K562 (cell line): ENCODE results near the gene SKAP2. TPM values are rescaled to one million over a fixed set of nuclear protein-coding genes. Genes with fewer than 3 reads are reported as not detected.
A peak's percentile ranks its signal among the peaks of the same experiment; 100 is the strongest.

Source experiments
- BCL6 ChIP-seq: fragments of 250-450 bp; sonication (Bioruptor Pico); IDR thresholded peaks from 2 replicates; pipeline ENCODE4 v1.4.0; 2020
- EGR1 ChIP-seq: fragments of 450-650 bp; conservative IDR thresholded peaks from 2 replicates; pipeline ENCODE4 v1.6.1; 2017; ENCODE audit warnings: mild to moderate bottlenecking
- MEF2D ChIP-seq: conservative IDR thresholded peaks from 2 replicates; pipeline ENCODE4 v1.6.1; 2016; ENCODE audit warnings: low read depth, missing genetic modification characterization, missing compliant biosample characterization
- RBBP5 ChIP-seq: fragments of 200-600 bp; sonication (generic); IDR thresholded peaks from 2 replicates; pipeline ENCODE4 v1.6.1; 2012; ENCODE audit warnings: borderline replicate concordance, mild to moderate bottlenecking, low read length, control low read depth, inconsistent platforms; ENCODE audit not compliant: insufficient read depth, poor library complexity, severe bottlenecking
- ZNF347 ChIP-seq: fragments of 450-650 bp; formaldehyde crosslinking; IDR thresholded peaks from 2 replicates; pipeline ENCODE4 v1.4.0; 2020; ENCODE audit warnings: low read depth, mild to moderate bottlenecking, moderate library complexity
- polyA plus RNA-seq, 8 experiments: library from polyadenylated mRNA; depleted of rRNA in 4 of 8; stranded (reverse) in 5 of 8; unstranded in 3 of 8; fragments of >200 nt; fragmentation: Nextera tagmentation in 2 of 8; fragmentation: Illumina TruSeq in 1 of 8; extraction: Ambion mirVana in 2 of 8; extraction: Trizol in 1 of 8; gene quantifications; 2 replicates each; pipeline versions ENCODE4 v1.2.1 to v1.2.3, GENCODE V29; 2011 to 2014; ENCODE audit warnings: inconsistent platforms in 1 of 8, missing spikeins in 1 of 8
- total RNA-seq, 7 experiments: library from RNA; depleted of rRNA in 6 of 7; stranded (reverse); fragments of >200 nt in 6 of 7; fragmentation: Illumina TruSeq in 2 of 7; extraction: Trizol in 2 of 7; gene quantifications; 2 replicates each; pipeline versions ENCODE4 v1.2.1 to v1.2.3, GENCODE V29; 2011 to 2021; ENCODE audit warnings: low replicate concordance in 1 of 7
- TF ChIP-seq, protein P1 (sequence below): sonication (generic); formaldehyde crosslinking; IDR thresholded peaks from 2 replicates; pipeline ENCODE4 v1.8.1; 2023; ENCODE audit warnings: mild to moderate bottlenecking, missing genetic modification reagents
- TF ChIP-seq, protein P2 (sequence below): fragments of 200-800 bp; sonication (Bioruptor generic); IDR thresholded peaks from 2 replicates; pipeline ENCODE4 v1.6.1; 2016; ENCODE audit warnings: missing genetic modification characterization, missing compliant biosample characterization
- TF ChIP-seq, protein P3 (sequence below): fragments of 450-650 bp; IDR thresholded peaks from 2 replicates; pipeline ENCODE4 v1.6.1; 2016; ENCODE audit warnings: mild to moderate bottlenecking, moderate library complexity

The SKAP2 gene
- total and polyA plus RNA-seq, 9 of the 15 experiments (the other 6 are each of a cell fraction or from before 2014, with no cell fraction given), result 4.2 to 11.7 (median 8.3) TPM

DNA sequence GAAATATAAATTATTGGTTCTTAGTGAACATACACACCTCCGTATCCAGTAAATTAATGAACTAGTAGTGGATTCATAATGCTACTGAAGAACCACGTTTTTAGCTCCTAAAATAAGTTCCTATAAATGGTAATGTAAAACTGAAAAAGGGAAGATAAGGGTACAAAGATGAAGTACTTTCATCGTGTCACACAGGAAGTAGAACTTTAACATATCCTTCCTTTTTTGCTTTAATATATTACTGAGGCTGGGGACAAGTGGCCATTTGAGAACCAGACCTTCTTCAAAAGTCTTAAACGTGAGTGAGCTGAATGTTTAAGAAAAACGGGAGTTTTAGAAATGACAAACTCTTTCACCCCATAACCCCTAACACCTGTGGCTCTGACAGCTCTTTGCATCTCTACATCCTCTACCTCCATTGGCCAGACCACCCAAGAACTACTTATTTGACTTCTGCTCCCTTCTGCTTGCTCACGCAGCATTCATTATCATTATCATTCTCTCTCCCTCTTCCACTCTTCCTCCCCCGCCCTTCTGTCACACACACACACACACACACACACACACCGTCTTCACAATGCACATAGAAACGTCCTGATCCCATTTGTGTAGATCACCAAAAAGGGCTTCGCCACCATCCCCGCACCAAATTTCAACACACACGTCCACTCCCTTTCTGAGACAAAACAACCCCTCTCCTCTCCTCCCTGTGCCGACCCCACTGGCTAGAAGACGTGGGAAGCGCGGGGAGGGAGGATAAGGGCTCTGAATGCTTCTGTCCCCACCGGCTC is 677 bp downstream of the SKAP2 start (continued):
- TF ChIP-seq, protein P1, sequence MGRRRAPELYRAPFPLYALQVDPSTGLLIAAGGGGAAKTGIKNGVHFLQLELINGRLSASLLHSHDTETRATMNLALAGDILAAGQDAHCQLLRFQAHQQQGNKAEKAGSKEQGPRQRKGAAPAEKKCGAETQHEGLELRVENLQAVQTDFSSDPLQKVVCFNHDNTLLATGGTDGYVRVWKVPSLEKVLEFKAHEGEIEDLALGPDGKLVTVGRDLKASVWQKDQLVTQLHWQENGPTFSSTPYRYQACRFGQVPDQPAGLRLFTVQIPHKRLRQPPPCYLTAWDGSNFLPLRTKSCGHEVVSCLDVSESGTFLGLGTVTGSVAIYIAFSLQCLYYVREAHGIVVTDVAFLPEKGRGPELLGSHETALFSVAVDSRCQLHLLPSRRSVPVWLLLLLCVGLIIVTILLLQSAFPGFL (CRISPR knock-in tag), result no peak
- TF ChIP-seq BCL6, result no peak
- peak; percentile 83 for TF ChIP-seq EGR1
- no peak for TF ChIP-seq RBBP5
- no peak for TF ChIP-seq MEF2D (tag)
- TF ChIP-seq ZNF347, result no peak
- TF ChIP-seq, protein P2, sequence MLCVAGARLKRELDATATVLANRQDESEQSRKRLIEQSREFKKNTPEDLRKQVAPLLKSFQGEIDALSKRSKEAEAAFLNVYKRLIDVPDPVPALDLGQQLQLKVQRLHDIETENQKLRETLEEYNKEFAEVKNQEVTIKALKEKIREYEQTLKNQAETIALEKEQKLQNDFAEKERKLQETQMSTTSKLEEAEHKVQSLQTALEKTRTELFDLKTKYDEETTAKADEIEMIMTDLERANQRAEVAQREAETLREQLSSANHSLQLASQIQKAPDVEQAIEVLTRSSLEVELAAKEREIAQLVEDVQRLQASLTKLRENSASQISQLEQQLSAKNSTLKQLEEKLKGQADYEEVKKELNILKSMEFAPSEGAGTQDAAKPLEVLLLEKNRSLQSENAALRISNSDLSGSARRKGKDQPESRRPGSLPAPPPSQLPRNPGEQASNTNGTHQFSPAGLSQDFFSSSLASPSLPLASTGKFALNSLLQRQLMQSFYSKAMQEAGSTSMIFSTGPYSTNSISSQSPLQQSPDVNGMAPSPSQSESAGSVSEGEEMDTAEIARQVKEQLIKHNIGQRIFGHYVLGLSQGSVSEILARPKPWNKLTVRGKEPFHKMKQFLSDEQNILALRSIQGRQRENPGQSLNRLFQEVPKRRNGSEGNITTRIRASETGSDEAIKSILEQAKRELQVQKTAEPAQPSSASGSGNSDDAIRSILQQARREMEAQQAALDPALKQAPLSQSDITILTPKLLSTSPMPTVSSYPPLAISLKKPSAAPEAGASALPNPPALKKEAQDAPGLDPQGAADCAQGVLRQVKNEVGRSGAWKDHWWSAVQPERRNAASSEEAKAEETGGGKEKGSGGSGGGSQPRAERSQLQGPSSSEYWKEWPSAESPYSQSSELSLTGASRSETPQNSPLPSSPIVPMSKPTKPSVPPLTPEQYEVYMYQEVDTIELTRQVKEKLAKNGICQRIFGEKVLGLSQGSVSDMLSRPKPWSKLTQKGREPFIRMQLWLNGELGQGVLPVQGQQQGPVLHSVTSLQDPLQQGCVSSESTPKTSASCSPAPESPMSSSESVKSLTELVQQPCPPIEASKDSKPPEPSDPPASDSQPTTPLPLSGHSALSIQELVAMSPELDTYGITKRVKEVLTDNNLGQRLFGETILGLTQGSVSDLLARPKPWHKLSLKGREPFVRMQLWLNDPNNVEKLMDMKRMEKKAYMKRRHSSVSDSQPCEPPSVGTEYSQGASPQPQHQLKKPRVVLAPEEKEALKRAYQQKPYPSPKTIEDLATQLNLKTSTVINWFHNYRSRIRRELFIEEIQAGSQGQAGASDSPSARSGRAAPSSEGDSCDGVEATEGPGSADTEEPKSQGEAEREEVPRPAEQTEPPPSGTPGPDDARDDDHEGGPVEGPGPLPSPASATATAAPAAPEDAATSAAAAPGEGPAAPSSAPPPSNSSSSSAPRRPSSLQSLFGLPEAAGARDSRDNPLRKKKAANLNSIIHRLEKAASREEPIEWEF (CRISPR knock-in tag), result no peak
- TF ChIP-seq, protein P3, sequence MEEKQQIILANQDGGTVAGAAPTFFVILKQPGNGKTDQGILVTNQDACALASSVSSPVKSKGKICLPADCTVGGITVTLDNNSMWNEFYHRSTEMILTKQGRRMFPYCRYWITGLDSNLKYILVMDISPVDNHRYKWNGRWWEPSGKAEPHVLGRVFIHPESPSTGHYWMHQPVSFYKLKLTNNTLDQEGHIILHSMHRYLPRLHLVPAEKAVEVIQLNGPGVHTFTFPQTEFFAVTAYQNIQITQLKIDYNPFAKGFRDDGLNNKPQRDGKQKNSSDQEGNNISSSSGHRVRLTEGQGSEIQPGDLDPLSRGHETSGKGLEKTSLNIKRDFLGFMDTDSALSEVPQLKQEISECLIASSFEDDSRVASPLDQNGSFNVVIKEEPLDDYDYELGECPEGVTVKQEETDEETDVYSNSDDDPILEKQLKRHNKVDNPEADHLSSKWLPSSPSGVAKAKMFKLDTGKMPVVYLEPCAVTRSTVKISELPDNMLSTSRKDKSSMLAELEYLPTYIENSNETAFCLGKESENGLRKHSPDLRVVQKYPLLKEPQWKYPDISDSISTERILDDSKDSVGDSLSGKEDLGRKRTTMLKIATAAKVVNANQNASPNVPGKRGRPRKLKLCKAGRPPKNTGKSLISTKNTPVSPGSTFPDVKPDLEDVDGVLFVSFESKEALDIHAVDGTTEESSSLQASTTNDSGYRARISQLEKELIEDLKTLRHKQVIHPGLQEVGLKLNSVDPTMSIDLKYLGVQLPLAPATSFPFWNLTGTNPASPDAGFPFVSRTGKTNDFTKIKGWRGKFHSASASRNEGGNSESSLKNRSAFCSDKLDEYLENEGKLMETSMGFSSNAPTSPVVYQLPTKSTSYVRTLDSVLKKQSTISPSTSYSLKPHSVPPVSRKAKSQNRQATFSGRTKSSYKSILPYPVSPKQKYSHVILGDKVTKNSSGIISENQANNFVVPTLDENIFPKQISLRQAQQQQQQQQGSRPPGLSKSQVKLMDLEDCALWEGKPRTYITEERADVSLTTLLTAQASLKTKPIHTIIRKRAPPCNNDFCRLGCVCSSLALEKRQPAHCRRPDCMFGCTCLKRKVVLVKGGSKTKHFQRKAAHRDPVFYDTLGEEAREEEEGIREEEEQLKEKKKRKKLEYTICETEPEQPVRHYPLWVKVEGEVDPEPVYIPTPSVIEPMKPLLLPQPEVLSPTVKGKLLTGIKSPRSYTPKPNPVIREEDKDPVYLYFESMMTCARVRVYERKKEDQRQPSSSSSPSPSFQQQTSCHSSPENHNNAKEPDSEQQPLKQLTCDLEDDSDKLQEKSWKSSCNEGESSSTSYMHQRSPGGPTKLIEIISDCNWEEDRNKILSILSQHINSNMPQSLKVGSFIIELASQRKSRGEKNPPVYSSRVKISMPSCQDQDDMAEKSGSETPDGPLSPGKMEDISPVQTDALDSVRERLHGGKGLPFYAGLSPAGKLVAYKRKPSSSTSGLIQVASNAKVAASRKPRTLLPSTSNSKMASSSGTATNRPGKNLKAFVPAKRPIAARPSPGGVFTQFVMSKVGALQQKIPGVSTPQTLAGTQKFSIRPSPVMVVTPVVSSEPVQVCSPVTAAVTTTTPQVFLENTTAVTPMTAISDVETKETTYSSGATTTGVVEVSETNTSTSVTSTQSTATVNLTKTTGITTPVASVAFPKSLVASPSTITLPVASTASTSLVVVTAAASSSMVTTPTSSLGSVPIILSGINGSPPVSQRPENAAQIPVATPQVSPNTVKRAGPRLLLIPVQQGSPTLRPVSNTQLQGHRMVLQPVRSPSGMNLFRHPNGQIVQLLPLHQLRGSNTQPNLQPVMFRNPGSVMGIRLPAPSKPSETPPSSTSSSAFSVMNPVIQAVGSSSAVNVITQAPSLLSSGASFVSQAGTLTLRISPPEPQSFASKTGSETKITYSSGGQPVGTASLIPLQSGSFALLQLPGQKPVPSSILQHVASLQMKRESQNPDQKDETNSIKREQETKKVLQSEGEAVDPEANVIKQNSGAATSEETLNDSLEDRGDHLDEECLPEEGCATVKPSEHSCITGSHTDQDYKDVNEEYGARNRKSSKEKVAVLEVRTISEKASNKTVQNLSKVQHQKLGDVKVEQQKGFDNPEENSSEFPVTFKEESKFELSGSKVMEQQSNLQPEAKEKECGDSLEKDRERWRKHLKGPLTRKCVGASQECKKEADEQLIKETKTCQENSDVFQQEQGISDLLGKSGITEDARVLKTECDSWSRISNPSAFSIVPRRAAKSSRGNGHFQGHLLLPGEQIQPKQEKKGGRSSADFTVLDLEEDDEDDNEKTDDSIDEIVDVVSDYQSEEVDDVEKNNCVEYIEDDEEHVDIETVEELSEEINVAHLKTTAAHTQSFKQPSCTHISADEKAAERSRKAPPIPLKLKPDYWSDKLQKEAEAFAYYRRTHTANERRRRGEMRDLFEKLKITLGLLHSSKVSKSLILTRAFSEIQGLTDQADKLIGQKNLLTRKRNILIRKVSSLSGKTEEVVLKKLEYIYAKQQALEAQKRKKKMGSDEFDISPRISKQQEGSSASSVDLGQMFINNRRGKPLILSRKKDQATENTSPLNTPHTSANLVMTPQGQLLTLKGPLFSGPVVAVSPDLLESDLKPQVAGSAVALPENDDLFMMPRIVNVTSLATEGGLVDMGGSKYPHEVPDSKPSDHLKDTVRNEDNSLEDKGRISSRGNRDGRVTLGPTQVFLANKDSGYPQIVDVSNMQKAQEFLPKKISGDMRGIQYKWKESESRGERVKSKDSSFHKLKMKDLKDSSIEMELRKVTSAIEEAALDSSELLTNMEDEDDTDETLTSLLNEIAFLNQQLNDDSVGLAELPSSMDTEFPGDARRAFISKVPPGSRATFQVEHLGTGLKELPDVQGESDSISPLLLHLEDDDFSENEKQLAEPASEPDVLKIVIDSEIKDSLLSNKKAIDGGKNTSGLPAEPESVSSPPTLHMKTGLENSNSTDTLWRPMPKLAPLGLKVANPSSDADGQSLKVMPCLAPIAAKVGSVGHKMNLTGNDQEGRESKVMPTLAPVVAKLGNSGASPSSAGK, result peak; percentile 28; the same call in 1 of the 2 replicates
